NCI-H526 treated with DMSO at 0.1 percent for 48 hours (cell line): ENCODE data around the gene FAM174A.
"Not testable (repeated sequence)": the region's sequence is repeated elsewhere in the genome, so short reads cannot be mapped to it uniquely, and the experiment has no call there.

Source experiments
- DNase-seq: peaks from one replicate; lab custom pipeline; 2025; lab: John Stamatoyannopoulos, UW

FAM174A gene

DNA sequence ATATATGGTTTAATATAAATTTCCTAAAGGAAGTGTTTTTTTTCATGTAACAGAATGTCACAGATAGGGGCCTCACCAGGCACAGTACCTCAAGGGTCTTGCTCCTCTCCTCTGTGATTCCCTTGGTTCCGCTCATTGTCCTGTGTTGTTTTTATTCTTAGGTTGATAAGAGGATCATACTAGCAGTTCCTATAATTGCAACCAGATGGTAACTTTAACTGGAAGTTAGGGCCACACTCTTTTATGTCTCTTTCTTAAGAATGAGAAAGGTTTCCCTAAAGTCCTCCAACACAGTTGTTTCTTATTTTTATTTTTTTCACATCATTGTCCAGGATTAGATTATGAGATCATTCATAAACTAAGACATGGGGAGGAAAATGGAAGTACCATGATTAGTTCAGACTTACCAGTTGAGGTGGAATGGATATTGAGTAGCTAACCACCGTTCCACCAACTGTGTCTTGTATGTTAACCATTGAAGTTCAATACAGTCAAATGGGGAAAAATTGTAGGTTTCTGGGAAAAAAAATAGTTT, 41.1 kb downstream of the FAM174A start:
- DNase-seq = no peak

DNA sequence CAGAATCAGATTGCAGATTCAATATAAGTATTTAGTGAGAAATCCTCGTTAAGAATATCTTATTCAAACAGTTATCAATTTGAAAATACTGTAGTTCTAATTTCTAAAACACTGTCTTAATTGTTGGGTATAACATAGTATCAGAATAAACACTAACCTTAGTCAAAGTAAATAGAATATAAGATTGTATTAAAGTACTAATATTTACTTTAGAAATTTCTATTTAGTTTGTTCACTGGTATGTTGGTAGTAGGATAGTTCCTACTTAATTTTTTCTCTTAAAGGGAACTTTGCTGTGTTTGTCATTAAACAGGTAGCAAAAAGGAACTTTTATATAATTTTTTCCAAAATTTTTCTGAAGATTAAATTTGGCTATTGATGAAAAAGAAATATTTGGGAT, 42.3 kb downstream of the FAM174A start:
- no peak for DNase-seq

DNA sequence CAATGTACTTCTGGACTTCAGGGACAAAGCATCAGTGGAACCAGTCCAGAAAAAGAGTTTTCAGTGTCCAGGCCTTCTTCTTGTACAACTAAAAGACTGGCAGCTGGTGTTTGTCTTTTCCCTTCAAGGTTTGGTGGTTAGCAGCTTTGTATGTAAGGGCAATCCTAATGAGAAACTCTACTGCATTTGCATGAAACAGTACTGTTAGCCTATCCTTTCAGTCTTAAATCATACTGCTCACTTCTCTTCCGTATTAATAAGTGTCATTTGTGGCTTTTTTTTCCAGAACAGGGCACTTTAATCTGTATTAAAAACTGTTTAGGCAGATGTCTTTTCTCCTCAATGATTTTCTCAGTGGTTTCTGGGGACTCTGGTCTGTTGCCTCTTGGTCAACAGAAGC, 48.9 kb downstream of the FAM174A start:
- no peak for DNase-seq

DNA sequence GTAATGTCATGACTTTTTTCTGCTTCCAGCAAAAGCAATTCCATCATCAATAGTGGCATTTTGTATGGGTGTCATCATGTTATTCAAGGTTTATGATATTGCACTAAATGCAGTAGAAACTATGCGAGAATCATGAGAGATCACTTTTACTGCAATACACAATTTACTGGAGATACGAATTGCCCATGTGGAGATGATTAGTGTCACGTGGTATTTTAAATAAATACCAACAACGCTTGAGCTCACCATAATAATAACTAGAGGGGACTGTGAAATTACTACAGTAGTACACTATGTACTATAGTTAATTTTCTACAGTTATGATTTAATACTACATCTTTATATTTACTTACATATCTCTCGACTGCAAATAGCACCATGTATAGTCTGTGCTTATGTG, 49.7 kb downstream of the FAM174A start:
- DNase-seq = no peak

DNA sequence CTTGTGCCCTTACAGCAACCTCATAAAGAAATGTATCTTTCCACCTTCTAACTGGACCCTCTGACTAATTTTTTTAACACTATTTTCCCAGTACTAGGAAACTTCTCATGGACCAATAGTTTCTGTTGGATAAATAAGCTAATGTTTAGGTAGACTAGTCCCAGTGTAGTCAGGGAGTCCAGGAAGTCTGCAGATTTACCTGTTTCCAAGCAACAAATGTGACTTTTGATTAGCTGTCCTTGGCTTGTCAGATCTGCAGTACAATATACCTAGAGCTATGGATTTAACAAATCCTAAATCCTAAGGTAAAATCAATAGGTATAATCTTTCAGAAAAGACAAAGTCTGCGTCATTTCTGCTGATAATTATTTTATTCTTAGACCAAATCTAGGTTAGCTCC, 55.7 kb downstream of the FAM174A start:
- no peak for DNase-seq

DNA sequence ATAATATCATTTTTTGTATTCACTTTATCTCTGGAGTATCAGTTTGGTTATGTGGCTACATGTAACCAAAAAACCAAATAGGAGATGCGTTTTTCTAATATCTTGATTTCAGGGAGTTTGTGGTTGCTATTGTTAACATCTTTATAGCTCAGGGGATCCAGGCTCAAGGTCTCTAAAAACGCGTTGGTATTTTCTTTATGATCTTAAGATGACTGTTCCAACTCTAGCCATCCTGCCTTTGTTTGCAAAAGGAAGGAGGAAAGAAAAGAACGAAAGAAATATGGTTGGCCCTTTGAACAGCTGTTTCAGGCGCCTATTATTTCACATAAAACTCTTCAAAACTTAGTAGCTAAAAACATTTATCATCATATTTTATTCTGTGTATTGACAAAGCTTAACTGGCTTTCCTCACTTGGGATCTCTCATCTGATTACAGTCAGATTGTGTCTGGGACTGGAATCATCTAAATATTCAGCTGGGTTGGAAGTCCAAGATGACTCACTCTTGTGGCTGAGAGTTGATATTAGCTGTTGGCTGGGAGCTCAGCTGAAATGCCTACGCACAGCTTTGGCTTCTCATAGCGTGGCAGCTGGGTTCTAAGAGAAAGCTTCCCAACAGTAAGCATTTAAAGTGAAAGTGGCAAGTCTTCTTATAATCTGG, 60.1 kb downstream of the FAM174A start:
- DNase-seq = no peak

DNA sequence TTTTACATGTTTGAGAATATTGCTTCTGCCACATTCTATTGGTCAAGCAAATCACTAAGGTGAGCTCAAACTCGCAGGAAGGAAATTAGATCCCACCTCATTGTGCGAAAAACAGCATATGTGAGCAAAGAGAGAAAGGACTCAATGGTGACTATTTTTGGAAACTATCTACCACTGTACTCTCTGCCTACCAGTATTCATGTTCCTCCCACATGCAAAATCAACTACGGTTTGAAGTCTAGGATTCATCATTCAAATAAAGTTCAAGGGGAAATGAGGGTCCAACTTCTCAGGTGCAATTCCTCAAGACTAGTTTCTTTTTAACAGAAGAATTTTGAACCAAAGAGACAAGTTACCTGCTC, 60.6 kb downstream of the FAM174A start:
- no peak for DNase-seq

DNA sequence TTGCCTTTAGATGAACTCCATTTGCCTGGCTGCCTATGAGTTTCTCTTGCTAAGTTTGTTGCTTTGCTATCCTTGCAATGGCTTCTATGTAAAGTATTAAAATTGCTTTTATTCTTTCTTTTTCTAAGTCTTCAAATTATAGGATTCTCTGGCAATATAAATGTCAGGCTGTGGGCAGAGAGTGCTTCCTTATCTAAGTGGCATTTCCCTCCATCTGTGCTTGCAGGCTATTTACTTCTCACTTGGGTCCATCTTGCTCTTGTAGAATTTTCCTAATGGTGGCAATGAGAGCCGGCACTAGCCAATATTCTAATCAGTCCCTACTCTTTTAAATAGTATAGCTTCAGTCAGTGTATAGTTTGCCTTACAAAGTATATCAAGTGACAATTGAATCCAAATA, 63.3 kb downstream of the FAM174A start:
- no peak for DNase-seq

DNA sequence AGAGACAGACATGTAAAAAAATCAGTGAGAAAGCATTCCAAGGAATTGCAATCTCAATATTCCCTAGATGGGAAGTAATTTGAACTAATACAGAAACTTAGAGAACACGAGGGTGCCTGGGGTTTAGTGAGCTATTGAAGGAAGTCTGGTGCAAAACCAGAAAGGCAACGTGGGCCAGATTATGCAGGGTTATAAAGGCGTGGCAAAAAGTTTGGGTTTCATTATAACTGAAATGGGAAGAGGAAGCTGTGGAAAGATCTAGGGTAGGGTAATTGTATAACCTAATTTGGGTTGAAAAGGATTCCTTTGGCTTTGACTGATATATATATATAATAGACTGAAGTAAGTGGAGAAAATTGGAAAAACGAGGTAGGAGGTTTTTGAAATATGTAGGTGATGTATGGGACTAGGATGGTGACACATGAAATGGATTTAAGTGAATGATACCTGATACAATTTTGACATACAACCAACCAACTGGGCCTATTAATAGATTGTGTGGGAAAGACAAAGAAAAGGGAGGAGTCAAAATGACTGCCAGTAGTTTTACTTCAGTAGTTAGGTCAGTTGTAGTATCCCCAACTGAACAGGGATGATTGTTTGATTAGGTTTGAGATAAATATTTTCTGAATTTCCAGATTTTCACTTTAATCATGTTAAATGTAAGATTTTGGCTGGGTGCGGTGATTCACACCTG, 65.3 kb downstream of the FAM174A start:
- no peak for DNase-seq

DNA sequence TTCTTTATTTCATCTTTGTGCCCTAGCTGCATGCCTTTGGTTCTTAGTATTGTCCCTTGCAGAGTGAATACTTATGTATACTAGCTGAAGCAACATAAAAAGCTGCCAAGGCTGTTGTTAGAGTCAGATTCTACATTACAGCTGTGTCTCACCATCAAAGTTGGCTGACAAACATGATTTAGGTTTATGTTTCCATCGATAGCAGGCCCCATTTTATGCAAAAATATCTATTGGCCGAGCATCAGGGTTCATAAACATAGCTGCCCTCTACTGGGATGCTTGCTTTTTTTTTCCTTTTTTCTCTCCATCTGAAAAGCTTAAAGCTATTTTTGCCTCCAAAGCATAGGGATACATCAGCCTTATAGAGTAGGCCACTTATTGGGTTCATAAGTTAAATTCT, 68.0 kb downstream of the FAM174A start:
- no peak for DNase-seq

DNA sequence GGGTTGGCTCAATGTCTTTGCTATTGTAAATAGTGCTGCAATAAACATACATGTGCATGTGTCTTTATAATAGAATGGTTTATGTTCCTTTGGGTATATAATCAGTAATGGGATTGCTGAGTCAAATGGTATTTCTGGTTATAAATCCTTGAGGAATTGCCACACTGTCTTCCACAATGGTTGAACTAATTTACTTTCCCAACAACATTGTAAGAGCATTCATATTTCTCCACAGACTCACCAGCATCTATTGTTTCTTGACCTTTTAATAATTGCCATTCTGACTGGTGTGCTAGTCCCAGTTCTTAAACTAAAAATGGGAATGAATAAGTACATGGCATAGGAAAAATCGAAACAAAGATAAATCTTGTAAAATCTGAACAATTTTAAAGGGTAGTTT, 68.8 kb downstream of the FAM174A start:
- DNase-seq = not testable (repeated sequence)

DNA sequence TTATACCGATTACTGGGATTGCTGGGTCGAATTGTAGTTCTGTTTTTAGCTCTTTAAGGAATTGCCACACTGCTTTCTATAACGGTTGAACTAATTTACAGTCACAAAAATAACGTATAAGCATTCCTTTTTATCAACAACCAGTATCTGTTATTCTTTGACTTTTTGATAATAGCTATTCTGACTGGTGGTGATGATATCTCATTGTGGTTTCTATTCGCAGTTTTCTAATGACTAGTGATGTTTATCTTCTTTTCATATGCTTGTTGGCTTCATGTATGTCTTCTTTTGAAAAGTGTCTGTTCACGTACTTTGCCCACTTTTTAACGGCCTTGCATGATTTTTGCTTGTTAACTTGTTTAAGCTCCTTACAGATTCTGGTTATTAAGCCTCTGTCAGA, 74.4 kb downstream of the FAM174A start:
- DNase-seq = no peak

DNA sequence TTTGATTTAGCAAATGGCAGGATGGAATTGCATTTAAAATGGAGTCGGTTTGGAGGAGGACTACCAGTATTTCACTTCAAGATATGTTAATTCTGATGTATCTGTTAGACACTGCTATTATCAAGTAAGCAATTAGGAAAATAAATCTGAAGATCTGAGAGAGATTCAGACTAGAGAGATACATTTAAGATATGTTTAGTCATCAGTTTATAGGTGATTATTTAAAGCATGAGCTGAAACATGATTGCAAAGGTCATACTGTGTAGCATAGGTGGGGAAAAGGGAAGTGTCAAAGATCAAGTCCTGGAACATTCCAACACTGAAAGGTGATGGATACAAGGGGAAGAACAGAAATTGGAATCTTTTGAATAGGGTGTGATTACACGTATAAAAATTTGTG, 79.1 kb downstream of the FAM174A start:
- DNase-seq = no peak

DNA sequence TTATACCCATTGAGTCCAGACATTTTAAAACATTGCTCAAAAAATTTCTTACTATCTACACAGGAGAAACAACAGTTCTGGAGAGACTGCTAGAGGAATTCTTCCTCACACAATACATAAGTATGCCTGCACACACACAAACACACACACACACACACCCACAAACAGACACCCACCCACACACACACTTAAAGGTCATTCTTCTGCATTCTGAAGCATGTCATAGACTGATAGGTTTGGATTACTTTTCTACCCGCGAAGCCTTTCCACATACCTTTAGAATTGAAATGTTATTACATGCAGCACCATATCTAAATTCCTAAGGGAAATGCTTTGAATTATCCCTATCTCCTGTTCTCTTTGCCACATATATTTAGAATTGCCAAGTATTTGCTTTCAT, 80.2 kb downstream of the FAM174A start:
- DNase-seq = no peak

DNA sequence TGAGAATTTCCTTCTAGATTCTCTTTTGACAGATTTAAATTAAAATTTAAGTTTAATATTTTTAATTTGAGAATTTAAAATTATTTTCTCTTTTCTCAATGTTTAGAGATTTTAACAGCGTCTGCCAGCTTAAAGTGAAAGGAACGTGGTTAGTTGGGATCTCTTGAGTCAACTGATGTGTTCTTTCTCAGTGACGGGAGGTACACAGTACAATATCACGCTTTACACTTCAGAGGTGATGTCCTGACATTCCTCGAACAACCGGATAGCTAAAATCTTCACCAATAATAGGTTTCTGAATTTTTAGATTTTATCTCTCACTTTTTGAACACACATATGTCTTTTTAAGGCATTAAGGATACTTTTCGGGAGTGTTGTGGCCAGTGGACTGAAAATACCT, 81.1 kb downstream of the FAM174A start:
- DNase-seq = no peak

DNA sequence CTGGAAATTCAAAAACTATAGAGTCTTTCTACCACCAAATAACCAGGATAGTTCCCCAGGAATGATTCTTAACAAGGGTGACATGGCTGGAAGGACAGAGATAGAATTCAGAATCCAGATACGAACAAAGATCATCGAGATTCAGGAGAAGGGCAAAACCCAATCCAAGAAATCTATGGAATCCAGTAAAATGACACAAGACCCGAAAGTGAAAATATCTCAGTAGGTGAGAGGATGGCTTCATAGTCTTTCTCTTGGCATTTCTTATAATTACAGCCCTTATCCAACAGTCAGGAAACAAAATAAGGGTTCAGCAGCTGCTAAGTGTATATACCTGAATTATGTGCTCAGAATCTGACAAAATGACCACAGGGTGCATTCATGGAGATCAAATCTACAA, 81.8 kb downstream of the FAM174A start:
- DNase-seq = no peak

DNA sequence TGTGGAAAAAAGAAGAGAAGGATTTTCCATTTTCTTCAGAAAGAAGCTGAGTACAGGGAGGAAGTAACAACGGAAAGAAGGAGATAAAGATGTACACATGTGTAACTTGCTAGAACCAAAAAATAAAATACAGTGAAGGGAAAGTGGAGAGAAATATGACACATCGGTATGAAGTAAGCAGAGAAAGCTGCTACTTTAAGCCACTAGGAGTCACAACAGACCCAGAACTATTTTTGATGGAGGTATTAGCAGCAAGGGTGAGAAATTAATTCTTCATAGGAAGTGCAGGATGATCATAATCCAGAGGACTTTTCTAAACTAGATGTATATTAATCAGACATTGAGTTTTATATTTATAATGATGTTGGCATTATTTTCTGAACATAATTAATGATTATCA, 88.5 kb downstream of the FAM174A start:
- DNase-seq = no peak

DNA sequence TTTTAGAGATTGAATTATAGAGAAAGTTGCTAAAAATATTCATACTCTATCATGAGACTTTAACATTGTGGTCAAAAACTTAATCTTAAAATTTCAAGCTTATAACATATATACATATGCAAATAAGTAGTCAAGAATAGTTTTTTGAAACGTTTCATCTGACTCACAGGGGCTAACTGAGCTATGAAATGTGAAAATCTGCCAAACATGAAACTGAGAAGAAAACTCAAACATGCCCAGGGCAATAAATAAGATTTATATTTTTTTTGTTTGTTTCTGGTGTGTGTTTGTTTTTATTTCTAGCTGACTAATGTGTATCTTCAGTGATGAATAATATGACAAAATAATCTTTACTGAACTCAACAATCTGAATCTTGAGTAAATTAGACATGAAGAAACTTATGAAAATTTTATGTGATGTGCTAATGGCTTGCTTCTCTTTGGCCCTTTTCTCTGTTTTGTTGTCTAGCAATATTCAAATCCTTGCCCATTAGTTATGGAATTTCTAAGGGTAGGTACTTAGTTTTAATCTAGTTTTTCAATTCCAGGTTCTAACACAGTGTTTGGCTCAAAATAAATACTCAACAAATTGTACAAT, 99.9 kb downstream of the FAM174A start:
- DNase-seq = no peak
